Stimulated activated CD8-positive, alpha-beta memory T cell treated with anti-CD3 and anti-CD28 coated beads, Interleukin-2, amount 100 ng/mL, for 48 hours (primary cell): ENCODE measurements around the gene CXCL16.
"Not testable (repeated sequence)": the region's sequence is repeated elsewhere in the genome, so short reads cannot be mapped to it uniquely, and the experiment has no call there.

Experiments used
- DNase-seq, 2 donors: peaks; one replicate each; pipeline ENCODE4 v3.0.0-alpha.2; 2020; ENCODE audit warnings: low read depth in 2 of 2

The CXCL16 gene

DNA sequence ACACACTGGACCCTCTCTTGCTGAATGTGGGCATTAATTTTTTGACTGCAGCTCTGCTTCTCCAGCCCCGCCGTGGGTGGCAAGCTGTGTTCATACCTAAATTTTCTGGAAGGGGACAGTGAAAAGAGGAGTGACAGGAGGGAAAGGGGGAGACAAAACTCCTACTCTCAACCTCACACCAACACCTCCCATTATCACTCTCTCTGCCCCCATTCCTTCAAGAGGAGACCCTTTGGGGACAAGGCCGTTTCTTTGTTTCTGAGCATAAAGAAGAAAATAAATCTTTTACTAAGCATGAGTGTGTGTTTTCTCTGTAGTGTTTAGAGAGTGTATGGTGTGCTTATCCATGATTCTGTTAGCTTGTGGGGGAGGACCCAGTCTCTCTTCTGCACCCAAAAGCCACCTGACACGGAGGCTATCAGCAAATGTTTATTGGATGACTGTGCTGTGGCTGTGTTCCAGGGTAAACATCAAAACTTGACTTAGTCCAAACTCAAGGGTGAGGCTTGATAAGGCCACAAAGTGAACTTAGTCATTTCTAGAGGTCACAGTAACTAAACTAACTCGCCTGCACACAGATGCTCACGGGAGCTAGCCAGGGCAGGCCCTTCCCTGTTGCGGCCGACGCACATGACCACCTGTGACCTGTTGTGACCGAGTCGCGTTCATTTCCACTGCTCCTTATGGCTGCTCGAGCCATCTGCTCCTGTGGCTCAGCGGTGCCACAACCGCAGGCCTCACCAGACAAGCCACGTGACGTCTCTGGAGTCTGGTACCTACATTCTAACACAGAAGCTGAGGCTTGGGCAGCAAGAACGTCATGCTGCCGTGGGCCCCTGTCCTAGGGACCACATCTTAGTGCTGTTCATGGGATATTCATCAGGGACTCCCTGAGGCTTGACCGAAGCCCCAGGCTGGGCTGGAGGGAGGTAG is 18.3 kb downstream of the CXCL16 start:
- DNase-seq, result no peak

DNA sequence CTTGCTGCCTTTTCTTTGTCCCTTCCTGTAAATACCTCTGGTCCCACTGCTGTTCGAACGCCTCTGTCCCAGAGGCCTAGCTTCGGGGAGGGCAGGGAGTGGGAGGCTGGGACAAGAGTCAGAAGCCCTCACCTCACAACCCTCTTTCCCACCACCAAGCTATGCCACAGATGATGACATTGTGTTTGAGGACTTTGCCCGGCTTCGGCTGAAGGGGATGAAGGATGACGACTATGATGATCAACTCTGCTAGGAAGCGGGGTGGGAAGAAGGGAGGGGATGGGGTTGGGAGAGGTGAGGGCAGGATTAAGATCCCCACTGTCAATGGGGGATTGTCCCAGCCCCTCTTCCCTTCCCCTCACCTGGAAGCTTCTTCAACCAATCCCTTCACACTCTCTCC is 18.9 kb downstream of the CXCL16 start:
- DNase-seq, result no peak

DNA sequence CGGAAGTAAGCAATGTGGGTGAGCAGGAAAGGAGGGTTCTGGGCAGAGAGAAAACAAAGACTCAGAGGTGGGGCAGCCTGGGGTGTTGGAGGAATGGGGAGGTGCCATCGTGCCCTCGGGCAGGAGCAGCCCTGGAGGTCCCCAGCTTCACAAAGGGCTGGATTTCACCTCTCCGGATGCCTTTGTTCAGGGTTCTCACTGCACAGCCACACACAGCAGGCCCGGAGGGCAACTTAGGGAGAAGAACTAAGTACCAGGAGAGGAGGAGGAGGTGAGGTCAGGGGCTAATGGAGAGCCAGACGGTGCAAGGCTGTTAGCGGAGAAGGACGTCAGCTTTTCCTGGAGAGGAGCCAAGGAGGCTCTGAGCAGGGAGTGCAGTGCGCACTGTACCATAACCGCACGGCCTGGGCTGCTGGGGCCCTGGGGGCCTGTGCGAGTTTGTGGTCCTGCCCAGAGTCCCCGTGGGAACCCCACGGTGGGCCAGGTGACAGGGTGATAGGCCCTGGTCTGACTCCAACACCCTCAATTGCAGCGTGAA is 20.0 kb downstream of the CXCL16 start:
- no peak for DNase-seq

DNA sequence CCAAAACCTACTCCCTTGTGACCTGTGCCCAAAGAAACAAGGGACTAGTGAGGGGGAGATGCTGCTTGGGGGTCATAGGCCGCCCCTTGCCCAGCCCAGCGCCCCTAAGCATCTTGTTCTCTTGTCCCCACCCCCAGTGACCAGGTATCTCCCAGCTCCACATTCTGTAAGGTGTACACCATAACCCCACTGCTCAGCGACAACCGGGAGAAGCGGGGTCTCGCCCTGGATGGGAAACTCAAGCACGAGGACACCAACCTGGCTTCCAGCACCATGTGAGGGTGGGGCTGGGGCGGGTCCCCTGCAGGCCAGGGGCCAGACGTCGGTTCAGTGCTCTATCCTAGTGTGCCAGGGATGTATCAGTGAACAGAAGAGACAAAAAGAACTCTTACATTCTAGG is 20.6 kb downstream of the CXCL16 start:
- no peak for DNase-seq

DNA sequence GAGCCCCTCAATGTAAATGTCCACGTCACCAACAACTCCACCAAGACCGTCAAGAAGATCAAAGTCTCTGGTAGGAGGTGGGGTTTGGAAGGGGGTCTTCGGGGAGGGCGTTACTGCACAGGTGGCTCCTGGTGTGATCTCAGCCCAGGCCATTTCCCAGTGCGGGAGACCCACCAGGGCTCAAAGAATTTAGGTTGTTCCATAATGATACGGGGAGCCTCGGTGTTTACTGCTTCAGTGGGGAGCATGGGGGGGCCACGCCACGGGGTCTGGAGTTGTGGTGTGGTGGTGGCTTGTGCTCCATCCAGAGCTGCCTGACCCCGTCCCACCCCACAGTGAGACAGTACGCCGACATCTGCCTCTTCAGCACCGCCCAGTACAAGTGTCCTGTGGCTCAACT is 21.5 kb downstream of the CXCL16 start:
- no peak for DNase-seq

DNA sequence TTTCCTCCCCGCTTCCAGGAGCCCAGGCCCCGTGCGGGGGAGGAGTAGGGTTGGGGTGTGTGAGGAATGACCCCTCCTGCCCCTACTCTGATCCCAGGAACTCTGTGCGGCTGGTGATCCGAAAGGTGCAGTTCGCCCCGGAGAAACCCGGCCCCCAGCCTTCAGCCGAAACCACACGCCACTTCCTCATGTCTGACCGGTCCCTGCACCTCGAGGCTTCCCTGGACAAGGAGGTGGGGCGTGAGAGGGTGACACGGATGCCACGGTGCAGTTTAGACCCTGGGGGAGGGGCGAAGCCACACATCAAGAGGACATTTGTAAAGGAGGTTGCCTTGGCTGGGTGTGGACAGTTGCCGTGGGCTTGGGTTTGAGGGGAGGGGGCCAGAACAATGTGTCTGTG is 21.9 kb downstream of the CXCL16 start:
- no peak for DNase-seq

DNA sequence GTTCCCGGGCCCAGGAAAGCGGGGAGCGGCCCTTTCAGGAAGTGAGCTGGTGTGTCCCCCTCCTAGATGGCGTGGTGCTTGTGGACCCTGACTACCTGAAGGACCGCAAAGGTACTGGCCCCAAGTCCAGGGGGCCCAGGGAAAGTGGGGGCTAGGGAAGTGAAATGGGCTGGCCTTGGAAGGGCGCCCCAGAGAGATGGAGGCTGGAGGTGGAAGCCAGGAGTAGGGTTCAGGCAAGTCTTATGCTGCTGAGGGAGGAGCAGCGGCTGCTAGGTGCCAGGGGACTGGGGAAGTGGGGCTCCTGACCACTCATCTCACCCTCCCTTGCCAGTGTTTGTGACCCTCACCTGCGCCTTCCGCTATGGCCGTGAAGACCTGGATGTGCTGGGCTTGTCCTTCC is 23.6 kb downstream of the CXCL16 start:
- DNase-seq, result no peak

DNA sequence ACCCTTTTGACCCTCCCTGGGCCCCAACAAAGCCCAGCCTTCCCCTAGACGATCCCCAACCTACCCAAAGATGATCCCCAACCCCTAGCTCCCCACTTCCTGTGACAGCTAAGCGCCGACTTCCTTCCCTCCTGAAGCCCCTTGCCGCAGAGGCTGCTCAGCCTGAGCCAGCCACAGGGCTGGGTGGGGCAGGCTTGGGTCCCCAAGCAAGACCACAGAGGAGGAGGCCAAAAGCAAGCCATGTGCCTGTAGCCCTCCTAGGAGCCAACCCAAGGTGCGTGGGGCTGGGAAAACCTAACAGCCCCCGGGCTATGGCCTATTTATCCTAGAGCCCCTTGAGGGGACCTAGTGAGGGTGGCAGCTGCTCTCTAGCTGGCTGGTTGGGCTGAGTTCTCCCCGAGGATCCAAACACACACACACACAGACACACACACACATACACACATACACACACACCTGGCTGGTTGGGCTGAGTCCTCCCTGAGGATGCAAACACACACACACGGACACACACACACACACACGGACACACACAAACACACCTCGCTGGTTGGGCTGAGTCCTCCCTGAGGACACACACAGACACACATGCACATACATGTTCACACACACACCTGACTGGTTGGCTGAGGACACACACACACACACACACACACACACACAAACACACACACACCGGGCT is 24.5 kb downstream of the CXCL16 start:
- DNase-seq, result peak in 1 of 2 donors; percentile 37

DNA sequence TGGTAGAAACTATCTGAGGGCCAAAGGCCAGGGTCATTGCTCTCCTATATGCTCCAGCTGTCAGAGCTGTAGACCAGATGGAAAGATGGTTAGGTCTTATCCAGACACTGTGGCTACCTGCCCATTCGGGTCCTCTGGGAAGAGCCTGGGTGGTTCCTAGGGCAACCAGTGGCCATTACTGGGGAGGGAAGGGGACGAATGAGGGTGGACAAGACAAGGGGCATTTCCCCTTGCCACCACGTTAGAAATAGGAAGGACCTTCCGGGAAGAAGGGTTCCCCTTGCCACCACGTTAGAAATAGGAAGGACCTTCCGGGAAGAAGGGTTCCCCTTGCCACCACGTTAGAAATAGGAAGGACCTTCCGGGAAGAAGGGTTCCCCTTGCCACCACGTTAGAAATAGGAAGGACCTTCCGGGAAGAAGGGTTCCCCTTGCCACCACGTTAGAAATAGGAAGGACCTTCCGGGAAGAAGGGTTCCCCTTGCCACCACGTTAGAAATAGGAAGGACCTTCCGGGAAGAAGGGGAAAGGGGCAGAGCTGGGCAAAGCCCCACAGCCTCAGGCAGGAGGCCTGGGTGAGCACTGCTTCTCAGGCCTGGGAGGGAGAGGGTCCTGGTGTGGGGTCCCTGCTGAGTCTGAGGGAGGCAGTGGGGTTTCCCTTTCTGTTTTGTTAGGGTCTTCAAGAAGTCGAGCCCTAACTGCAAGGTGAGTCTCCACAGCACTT is 25.2 kb downstream of the CXCL16 start:
- DNase-seq, result not testable (repeated sequence)

DNA sequence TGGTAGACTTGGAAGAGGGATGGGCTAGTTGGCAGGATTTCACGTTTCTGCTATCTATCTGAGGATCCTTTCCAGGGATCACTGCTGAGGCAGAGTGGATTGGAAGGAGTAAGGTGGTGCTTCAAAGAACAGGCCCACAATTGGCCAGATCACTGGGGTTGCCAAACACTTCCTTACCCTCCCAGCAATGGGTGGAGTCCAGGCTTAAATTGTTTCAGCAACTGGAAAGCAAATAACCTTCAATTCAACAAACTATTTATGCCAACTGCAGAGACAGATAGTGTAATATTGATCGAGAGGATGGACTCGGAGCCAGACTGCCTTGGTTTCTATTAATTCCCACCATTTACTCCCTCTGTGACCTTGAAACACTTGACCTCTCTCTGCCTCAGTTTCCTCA is 27.2 kb downstream of the CXCL16 start:
- DNase-seq, result no peak

DNA sequence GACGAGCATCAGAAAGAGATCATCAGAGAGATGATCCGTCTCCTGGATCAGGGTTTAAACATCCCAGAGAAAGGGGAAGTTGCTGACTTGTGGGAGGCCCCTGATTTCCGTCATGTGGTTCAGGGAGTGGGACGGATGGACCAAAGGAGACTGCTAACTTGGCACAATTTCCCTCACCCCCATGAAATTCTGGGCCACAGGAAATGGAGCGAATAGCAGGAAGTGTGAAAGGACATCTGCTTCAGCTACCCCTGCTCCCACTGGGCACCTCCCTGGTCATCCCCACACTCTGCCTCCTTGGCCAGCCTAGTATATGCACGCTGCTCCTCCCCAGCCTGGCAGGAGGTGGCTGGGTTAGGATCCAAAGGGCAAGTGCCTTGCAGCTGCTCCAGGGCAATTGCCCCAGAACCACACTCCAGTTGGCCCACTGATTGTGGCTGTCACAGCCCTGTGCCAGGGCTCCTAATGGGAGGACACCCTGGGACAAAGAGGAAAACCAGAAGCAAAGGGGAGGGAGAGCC is 28.0 kb downstream of the CXCL16 start:
- DNase-seq, result no peak

DNA sequence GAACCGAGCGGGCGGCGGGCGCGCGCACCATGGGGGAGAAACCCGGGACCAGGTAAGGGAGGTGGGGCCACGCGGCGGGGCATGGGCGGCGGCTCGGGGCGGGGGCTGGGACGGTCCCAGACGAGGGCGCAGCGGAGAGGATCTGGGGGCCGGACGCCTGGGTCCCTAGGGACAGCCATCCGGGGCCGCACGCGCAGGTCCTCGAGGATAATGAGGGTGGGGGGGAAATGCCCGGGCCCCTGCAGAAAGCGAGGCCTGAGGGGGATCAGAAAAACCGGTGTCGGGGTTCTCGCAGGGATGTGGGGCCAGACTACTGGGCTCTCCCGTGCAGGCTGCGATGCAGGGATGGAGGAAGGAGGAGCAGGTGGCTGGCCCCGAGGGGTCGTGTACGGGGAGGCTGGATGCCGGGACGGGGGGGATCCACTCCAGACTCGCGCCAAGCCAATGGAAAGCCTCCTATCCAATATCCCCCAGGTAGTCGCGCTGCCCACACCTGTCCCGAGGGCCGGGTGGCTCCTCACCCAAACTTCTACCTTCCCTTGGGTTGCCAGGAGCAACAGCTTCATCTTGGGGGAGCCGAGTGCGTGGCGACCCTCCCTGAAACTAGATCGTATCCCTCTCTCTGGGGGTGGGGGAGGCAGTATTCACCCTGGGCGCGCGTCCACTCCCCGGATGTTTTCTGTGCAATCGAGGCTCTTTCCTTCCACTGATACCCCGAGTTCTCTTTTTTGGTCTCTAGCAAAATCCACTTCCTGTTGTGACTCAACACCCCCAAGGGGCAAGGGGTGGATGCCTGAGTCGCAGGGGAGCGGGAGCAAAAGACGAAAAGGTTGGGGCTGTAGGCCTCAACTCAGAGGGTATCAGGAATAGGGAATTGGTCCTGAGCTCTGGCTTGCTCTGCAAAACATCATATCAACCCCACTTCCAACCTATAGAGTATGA is 28.8 kb downstream of the CXCL16 start:
- peak in 1 of 2 donors; percentile 32 for DNase-seq

DNA sequence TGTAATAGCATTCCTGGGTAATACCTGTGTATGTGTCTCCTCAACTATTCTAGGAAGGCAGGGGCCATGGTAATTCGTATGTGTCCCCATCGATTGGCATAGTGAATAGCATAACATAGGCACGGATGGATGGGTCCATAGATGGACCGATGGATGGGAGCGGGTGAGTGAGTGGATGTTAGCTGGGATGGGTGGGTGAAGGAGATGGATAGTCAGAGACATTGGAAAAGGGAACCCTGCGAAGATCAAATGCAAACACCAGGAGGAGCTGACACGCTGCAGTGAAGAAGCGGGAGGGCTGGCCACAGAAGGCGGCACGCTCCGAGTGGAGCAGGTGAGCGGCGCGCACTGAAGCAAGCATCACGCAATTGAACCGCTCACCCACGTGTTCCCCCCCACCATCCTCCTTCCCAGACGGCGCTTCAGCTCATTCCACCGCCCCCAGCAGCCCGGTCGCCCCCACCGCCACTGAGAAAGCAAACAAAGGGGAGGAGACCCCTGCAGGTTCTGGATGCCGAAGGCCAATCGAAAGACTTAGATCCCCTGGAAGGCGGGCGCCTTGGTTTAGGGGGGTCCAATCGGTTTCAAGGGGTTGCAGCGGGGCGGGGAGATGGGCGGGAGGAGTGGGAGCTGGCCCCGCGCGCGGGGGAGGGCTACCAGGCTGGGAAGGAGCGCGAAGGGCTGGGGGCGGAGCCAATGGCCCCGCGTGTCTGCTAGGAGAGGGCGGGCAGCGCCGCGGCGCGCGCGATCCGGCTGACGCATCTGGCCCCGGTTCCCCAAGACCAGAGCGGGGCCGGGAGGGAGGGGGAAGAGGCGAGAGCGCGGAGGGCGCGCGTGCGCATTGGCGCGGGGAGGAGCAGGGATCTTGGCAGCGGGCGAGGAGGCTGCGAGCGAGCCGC is 29.7 kb downstream of the CXCL16 start, which contains the start of gene ARRB2:
Gene ARRB2 (plus strand): TSS at position 839 of the 899 bp plus-strand sequence. CDS start 90 bp downstream, outside the sequence.
- peak; percentile 98 to 99 for DNase-seq

DNA sequence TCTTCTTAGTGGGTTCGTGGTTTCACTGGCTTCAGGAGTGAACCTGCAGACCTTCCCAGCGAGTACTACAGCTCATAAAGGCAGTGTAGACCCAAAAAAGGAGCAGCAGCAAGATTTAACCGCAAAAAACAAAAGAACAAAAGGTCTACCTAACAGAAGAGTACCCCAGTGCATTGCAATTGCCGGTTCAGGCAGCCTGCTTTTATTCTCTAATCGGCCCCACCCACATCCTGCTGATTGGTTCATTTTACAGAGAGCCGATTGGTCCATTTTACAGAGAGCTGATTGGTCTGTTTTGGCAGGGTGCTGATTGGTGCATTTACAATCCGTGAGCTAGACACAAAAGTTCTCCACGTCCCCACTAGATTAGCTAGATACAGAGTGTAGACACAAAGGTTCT is 31.3 kb downstream of the CXCL16 start:
- DNase-seq, result peak in 1 of 2 donors; percentile 54

DNA sequence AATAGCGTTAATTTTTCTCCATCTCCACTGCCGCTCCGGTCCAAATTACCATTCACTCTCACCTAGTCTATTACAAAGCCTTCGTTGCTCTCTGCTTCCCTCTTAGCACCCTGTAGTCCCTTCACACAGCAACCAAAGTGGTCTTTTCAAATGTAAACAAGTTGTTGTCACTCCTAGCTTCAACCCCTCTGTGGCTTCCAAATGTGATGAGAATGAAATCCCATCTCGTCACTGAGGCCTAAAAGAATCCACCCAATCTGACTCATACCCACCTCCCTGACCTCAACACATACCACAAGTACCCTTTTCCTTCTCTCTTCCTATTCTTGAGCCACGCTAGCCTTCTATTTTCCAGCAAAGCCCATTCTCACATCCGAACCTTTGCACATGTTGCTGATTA is 33.6 kb downstream of the CXCL16 start:
- no peak for DNase-seq

DNA sequence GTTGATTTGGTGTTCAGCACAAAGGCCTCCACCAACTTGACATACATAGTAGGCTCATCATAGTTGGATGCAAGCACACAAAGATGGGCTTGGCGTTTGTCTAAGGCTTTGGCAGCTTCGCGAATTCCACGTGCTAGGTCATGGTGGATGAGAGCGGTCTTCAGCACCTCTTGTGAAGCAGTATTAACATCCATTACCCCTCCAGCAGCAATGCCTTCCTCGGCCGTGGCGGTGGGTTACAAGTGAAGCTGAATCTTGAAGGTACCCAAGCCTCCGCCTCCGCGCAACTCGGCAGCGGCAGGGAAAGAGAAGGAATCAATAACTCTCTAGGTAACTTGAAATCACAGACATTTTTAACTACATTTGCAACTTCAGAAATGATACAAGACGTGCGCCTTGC is 34.7 kb downstream of the CXCL16 start:
- DNase-seq, result no peak

DNA sequence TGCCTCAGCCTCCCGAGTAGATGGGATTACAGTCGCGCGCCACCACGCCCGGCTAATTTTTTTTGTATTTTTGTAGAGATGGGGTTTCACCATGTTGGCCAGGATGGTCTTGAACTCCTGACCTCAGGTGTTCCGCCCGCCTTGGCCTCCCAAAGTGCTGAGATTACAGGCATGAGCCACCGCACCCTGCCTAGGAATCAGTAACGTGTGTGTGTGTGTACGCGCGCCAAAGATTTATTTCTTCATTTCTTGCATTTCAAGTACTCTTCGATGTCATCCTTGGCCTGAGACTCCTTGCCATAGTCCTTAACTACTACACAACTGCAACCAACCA is 35.2 kb downstream of the CXCL16 start:
- not testable (repeated sequence) for DNase-seq

DNA sequence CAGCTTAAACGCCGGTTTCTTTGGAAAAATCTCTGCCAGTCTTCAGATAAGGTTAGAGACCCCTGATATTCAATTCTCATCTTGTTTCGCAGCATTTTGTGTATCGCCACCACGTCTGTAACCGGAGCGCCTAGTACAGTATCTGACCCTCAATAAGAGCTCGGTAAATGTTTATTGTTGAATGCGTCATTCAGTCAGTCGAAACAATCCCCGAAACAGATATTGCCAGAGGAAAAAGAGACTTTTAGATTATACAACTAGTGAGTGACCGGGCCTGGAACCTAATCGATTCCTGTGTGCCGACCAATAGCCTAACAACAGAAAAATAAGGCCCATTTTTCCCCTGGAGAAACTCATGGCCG is 36.4 kb downstream of the CXCL16 start:
- DNase-seq, result no peak

DNA sequence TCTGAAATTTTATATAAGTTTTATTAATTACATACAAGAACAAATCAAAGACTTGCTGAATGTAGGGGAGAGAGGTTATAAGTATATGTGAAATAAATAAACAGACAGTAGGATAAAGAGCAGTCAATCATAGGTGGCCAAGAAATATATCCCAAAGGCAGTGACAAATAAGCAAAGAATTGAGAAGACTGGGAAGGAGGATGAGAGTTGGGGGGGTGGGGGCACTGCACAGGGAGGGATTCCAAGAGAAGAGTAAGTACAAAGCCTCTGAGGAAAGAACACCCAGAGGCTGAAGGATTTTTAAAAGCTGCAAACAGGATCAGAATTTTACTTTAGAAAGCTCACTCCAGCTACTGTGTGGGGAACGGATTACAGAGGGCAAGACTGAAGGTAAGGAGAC is 38.6 kb downstream of the CXCL16 start:
- DNase-seq, result no peak
